ENCODE measurements around the gene PTF1A. TPM values are rescaled to one million over a fixed set of nuclear protein-coding genes. Genes with fewer than 3 reads are reported as not detected.

Gene PTF1A
- total RNA-seq, 2 experiments from 2014 or later: not detected

DNA sequence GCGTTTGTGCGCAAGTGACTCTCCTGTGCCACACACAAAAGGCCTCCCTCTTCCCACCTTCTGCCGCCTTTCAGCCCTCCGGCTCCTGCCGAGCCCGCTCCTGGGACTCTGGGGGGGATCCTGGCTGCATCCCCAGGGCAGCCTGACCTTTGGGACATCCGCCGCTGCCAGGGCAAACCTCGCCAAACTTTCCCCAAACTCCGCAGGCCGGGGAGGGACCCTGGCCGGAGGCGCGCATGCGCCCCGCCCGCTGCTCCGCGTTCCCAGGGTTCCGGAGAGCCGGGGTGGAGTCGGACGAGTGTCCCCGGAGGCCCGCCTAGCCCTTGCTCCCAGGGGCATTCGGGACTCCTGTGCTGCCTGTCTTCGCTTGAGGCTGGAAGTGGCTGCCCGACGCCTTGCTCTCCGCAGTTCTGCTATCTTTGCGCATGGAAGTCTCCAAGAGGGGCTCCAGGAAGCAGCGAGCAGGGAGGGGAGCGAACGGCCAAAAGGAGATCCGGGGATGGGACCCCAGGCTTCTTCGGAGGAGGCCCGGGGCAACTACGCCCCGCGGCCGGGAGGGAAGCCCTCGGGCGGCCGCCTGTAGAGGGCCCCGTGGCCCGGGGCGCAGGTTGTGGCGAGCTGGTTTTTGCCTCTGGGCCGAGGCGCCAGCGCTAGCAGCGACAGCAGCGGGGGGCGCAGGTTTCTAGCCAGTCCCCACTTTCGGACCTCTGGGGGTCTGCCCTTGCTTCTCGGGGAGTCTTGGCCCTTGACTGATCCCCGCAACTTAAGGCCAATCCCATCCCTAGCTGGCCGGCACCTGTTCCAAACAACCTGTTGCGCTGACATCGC, 7.0 kb downstream of the PTF1A start:
- H3K4me2 ChIP-seq (ENCODE audit: low read length): no peak overlapping the region
- no peak for DNase-seq (ENCODE audit: low spot score)
- H3K4me1 ChIP-seq (ENCODE audit: insufficient read depth, low read length, poor library complexity, severe bottlenecking): no peaks in the 10 kb centered on the region
- H3K36me3 ChIP-seq (ENCODE audit: insufficient read depth, low read length): no peaks in the 10 kb centered on the region
- no peaks in the 10 kb centered on the region for H4K20me1 ChIP-seq (ENCODE audit: insufficient read depth, low read length)
- BruUV-seq (replicated peaks): no TSS peak
- H3K27ac ChIP-seq (ENCODE audit: low read depth, low read length, poor library complexity, severe bottlenecking): no peak overlapping the region
- H3K79me2 ChIP-seq (ENCODE audit: insufficient read depth, low read depth, low read length): no peaks in the 10 kb centered on the region
- TF ChIP-seq EZH2phosphoT487 (IDR thresholded peaks at IDR 0.05; ENCODE audit: borderline replicate concordance, low read depth, low read length): no peak
- TF ChIP-seq, protein P1, sequence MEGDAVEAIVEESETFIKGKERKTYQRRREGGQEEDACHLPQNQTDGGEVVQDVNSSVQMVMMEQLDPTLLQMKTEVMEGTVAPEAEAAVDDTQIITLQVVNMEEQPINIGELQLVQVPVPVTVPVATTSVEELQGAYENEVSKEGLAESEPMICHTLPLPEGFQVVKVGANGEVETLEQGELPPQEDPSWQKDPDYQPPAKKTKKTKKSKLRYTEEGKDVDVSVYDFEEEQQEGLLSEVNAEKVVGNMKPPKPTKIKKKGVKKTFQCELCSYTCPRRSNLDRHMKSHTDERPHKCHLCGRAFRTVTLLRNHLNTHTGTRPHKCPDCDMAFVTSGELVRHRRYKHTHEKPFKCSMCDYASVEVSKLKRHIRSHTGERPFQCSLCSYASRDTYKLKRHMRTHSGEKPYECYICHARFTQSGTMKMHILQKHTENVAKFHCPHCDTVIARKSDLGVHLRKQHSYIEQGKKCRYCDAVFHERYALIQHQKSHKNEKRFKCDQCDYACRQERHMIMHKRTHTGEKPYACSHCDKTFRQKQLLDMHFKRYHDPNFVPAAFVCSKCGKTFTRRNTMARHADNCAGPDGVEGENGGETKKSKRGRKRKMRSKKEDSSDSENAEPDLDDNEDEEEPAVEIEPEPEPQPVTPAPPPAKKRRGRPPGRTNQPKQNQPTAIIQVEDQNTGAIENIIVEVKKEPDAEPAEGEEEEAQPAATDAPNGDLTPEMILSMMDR (conservative IDR thresholded peaks at IDR 0.05; ENCODE audit: low read length): no peak
- H3K9me3 ChIP-seq (ENCODE audit: low read length): no peaks in the 10 kb centered on the region
- no peak overlapping the region for H3K4me3 ChIP-seq (ENCODE audit: low read depth, low read length, poor library complexity, severe bottlenecking)
- intact Hi-C loops (cut with micrococcal nuclease; ENCODE audit: unreplicated experiment): no loop called here
- H2AFZ ChIP-seq (ENCODE audit: low read length): no peak overlapping the region
- ChIA-PET POLR2A (no interaction called here), CTCF (ENCODE audit: unreplicated experiment) (no interaction called here)
- H3K9me2 ChIP-seq (ENCODE audit: insufficient read depth, low read length): no peaks in the 10 kb centered on the region

DNA sequence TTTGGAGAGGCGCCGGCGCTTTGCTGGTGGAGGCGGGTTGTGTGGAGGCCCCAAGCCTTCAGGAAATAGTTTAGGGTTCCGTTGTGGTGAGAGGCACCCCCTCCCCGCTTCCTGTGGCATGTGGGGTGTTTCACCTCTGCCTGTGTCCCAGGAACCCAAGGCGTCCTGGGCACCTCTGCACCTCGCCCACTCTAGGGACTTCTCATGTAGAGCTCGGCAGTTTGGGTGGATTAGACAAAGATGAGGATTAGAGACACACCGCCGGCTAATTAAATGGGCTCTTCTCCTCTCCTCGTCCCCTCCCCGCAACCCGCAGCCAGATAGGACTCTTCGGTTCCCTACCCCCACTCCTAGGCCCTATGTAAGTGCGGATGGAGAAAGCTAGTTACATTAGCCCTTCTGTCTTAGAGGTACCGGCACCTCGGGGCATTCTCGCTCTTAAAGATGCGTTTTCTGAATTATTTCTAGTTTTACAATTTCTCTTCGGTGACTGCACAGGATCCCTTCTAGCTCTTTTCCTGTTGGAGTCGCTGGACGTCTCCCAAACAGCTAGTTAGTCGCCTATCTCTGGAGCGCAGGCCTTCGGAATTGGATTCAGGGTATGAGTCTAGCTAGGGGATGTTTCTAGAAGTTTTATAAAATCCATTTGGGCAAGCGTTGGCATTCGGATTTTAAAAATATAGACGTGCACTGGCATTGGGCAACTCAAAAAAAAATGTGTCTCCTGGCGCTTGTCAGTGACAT, 7.8 kb downstream of the PTF1A start:
- ChIA-PET POLR2A (no interaction called here), CTCF (ENCODE audit: unreplicated experiment) (no interaction called here)
- H2AFZ ChIP-seq (ENCODE audit: low read length): no peak overlapping the region
- H3K9me2 ChIP-seq (ENCODE audit: insufficient read depth, low read length): no peaks in the 10 kb centered on the region
- H3K9me3 ChIP-seq (ENCODE audit: low read length): no peaks in the 10 kb centered on the region
- H3K4me3 ChIP-seq (ENCODE audit: low read depth, low read length, poor library complexity, severe bottlenecking): no peak overlapping the region
- H3K4me1 ChIP-seq (ENCODE audit: insufficient read depth, low read length, poor library complexity, severe bottlenecking): no peaks in the 10 kb centered on the region
- no peaks in the 10 kb centered on the region for H3K36me3 ChIP-seq (ENCODE audit: insufficient read depth, low read length)
- intact Hi-C loops (cut with micrococcal nuclease; ENCODE audit: unreplicated experiment): no loop called here
- BruUV-seq (replicated peaks): no TSS peak
- no peak for DNase-seq (ENCODE audit: low spot score)
- TF ChIP-seq, protein P1 (conservative IDR thresholded peaks at IDR 0.05; ENCODE audit: low read length): no peak
- no peak for TF ChIP-seq EZH2phosphoT487 (IDR thresholded peaks at IDR 0.05; ENCODE audit: borderline replicate concordance, low read depth, low read length)
- H4K20me1 ChIP-seq (ENCODE audit: insufficient read depth, low read length): no peaks in the 10 kb centered on the region
- H3K27ac ChIP-seq (ENCODE audit: low read depth, low read length, poor library complexity, severe bottlenecking): no peak overlapping the region
- no peak overlapping the region for H3K4me2 ChIP-seq (ENCODE audit: low read length)
- H3K79me2 ChIP-seq (ENCODE audit: insufficient read depth, low read depth, low read length): no peaks in the 10 kb centered on the region

DNA sequence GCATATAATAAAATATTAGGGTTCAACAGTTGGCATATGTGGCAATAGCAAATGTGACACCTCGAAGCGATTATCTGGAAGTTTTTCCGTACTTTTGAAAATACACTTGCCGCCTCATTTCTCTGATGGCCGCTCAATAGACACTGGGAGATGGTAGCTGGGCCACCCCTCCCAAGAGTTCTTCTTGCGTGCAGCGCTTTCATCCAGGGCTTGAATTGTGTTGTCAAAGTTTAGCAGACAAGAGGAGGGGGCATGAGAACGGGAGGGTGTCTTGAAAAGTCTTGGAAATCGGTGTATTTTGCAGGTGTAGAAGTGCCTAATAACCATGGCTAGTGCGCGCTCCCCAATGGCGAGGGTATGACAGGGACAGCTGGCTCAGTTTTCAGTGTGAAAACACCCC, 8.5 kb downstream of the PTF1A start:
- H3K9me2 ChIP-seq (ENCODE audit: insufficient read depth, low read length): no peaks in the 10 kb centered on the region
- H3K79me2 ChIP-seq (ENCODE audit: insufficient read depth, low read depth, low read length): no peaks in the 10 kb centered on the region
- TF ChIP-seq, protein P1 (conservative IDR thresholded peaks at IDR 0.05; ENCODE audit: low read length): no peak
- TF ChIP-seq EZH2phosphoT487 (IDR thresholded peaks at IDR 0.05; ENCODE audit: borderline replicate concordance, low read depth, low read length): no peak
- no peaks in the 10 kb centered on the region for H3K4me1 ChIP-seq (ENCODE audit: insufficient read depth, low read length, poor library complexity, severe bottlenecking)
- H3K36me3 ChIP-seq (ENCODE audit: insufficient read depth, low read length): no peaks in the 10 kb centered on the region
- H3K27ac ChIP-seq (ENCODE audit: low read depth, low read length, poor library complexity, severe bottlenecking): no peak overlapping the region
- no peak overlapping the region for H3K4me3 ChIP-seq (ENCODE audit: low read depth, low read length, poor library complexity, severe bottlenecking)
- intact Hi-C loops (cut with micrococcal nuclease; ENCODE audit: unreplicated experiment): no loop called here
- POLR2A ChIA-PET: no interaction called here
- no TSS peak for BruUV-seq (replicated peaks)
- H3K4me2 ChIP-seq (ENCODE audit: low read length): no peak overlapping the region
- CTCF ChIA-PET (ENCODE audit: unreplicated experiment): no interaction called here
- H2AFZ ChIP-seq (ENCODE audit: low read length): no peak overlapping the region
- DNase-seq (ENCODE audit: low spot score): no peak
- no peaks in the 10 kb centered on the region for H4K20me1 ChIP-seq (ENCODE audit: insufficient read depth, low read length)
- H3K9me3 ChIP-seq (ENCODE audit: low read length): no peaks in the 10 kb centered on the region
